Activated CD4-positive, alpha-beta T cell treated with anti-CD3 and anti-CD28 coated beads, Interleukin-2, amount 50 U/mL, for 24 hours (primary cell): ENCODE data around the gene CR1.
"Not testable (repeated sequence)": the region's sequence is repeated elsewhere in the genome, so short reads cannot be mapped to it uniquely, and the experiment has no call there.

Experiments
- DNase-seq, 2 donors: peaks; one replicate each; pipeline ENCODE4 v3.0.0-alpha.2; 2020; ENCODE audit warnings: low read depth in 1 of 2, low spot score in 1 of 2

The CR1 gene

DNA sequence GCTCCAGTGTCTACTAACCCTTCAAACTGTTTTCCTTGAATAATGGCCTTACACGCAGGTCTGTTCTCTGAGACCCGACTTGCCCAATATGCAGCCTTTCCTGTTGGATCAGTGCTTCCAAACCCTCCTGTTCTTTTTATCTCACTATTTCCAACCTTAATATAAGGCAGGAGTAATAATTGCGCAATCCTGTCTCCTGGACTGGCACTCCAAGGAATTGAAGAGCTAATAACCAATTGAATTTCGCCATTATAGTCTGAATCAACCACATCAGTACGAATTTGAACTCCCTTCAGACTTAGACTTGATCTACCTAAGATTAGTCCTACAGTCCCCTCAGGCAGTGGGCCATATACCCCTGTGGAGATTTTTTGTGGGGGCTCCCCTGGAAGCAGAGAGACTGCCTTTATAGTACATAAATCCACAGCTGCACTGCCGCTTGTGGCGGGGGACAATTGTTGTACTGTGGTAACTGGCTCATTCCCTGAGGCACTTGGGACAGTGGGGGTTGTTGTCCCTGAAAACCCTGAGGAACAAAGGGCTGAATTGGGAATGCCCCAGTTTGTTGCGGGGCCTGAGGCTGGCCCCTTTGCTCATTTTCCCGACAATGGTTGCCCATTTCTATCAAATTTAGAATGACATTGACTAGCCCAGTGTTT lies 142.7 kb downstream of the CR1 start:
- DNase-seq: not testable (repeated sequence)

DNA sequence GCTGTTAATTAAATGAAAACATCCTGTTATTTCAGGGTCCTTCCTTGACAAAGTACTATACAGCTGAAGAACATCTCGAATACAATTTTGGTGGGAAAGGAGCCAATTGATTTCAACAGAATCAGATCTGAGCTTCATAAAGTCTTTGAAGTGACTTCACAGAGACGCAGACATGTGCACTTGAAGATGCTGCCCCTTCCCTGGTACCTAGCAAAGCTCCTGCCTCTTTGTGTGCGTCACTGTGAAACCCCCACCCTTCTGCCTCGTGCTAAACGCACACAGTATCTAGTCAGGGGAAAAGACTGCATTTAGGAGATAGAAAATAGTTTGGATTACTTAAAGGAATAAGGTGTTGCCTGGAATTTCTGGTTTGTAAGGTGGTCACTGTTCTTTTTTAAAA lies 143.4 kb downstream of the CR1 start:
- DNase-seq: not testable (repeated sequence)

DNA sequence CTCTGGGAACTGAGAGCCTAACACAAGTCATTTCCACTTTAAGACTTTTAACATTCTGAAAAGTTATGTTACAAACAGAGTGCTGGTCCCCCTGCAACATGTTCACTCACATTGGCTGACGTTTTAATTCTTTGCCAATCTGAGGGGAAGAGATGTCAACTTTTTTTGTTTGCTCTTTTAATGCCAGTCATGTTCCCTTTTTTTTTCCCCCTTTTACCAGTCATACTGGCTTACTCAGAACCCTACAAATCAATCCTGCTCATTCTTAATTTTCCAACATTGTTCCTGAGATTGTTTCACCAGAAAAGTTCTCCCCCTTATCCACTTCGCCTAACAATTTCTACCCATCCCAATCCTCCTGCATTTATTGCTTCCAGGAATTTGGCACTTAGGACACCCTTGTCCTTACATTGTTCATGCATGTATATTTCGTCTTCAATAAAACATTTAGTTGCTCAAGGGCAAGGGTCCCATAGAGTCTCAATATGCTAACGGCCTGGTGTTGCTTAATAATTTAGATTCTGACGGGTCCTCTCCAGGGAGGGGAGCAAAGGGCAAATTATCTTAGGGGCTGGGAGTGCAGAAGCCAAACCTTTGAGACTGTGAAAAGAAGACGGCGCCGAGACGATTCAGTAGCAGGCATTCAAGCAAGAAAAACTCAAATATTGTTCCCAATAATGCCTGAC lies 148.4 kb downstream of the CR1 start:
- DNase-seq: no peak

DNA sequence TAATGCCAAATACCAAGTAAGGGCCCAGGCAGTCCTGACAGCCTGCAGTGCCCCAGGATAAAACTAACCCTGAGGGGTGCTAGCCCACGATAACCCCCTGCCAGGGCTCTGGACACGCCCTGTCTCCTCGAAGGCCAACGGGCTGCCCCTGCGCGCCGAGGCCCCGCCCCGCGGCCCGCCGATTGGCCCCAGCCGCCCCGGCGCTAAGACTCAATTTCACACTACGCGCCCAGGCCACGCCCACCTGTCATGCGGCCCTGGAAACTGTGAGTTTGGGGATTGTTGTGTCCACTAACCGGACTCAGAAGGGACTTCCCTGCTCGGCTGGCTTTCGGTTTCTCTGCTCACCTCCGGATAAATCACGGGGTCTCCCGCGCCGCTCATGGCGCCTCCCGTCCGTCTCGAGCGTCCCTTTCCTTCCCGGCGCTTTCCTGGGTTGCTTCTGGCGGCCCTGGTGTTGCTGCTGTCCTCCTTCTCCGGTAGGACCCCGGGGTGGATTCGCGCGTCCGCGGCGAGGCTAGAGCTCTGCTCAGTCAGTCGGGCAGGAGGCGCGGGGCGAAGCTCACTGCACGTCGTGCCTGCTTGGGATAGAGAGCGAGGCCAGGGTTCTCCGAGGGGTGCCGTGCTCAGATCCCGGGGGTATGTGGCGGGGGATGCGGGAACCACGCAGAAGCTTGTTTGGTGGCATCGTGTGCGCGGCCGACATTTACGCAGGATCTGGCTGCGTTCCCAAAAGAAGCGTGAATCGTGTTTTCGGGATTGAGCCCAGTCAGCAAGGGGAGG lies 149.1 kb downstream of the CR1 start, which contains the start of gene CR1L:
CR1L (plus strand) TSS at position 282 of the 783 bp plus-strand sequence; CDS start at position 383, 101 bp downstream.
- DNase-seq: peak; percentile 43 to 58

DNA sequence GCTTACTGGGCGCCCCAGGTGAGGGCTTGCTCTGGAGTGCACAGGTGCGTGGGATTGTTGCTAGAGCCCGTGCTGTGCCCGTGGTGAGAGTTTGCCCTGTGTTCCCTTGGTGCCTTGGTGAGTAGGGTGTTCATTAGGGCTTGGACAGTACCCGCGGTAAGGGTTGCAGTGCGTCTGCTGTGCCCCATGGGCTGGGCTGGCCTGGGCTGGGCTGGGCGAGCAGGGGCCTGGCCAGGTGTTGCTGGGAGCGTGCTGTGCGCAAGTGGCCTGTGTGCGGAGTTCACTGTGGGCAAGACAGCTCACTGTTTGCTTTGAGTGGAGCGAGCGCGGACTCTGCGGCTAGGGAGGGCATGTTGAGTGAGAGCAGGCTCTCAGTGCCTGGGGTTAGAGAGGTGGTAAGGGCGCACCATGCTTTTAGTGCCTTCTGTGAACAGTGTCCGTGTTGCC lies 149.7 kb downstream of the CR1 start:
- no peak for DNase-seq

DNA sequence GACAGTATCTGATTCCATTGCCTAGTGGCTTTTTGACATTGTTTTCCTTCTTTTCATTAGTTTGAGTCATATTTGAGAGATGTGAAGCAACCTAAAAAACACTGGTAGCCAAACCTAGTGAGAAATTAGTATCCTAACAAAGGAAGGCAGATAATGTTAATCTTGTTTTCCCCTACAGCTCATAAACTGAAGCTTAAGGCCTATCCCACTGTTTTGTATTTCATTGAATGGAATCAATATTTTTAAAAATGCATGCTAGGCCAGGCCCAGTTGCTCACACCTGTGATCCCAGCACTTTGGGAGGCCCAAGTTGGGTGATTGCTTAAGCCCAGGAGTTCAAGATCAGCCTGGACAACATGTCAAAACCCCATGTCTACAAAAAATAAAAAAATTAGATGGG lies 150.2 kb downstream of the CR1 start:
- DNase-seq: no peak

DNA sequence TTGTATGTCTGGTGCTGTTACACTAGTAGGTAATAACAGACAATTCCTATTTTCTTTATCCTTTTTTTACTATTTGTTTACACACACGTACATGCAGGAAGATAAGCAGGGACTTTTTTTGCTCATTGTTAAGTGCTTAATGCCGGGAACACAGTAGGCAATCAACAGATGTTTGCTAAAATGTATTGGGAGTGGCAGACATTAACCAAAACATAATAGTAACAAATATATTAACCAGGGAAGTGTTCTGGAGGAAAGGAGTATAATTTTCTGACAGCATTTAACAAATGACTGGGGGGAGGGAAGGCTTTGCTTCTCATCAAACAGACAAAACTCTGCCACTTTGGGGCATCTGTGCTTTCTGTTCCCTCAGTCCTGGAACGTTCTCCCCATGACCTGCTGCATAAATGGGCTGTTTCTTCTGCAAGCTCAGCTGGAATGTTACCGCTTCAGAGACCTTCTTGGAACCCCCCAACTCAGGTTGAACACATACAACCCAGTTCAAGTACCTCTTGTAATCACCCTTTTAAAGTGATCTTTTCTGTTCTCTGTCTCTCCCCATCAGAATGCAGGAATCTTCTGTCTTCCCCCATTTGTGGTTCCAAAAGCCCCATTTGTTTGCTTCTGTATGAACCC lies 151.1 kb downstream of the CR1 start:
- no peak for DNase-seq

DNA sequence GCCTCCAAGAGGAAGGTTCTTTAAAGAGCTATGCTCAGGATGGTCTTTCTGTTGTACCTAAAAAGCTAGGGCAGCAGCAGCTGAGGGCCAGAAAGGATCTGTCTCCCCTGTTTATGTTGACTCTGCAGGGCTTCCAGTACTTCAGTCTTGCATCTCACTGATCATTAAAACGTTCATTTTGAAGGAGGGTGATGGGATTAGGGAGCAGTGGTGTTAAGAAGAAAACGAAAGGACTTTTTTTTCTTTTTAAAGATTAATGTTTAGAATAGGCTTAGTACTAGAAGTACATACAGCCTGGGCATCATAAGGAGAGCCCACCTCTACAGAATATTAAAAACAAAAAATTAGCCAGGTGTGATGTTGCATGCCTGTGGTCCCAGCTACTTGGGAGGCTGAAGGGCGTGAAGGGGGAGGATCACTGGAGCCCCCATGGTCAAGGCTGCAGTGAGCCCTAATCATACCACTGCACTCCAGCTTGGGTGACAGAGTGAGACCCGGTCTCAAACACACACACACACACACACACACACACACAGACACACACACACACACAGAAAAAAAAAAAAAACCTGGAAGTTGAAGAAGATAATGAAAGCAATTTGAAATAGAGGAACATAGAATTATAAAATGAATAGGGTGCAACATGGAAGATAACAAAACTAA lies 151.8 kb downstream of the CR1 start:
- DNase-seq: no peak

DNA sequence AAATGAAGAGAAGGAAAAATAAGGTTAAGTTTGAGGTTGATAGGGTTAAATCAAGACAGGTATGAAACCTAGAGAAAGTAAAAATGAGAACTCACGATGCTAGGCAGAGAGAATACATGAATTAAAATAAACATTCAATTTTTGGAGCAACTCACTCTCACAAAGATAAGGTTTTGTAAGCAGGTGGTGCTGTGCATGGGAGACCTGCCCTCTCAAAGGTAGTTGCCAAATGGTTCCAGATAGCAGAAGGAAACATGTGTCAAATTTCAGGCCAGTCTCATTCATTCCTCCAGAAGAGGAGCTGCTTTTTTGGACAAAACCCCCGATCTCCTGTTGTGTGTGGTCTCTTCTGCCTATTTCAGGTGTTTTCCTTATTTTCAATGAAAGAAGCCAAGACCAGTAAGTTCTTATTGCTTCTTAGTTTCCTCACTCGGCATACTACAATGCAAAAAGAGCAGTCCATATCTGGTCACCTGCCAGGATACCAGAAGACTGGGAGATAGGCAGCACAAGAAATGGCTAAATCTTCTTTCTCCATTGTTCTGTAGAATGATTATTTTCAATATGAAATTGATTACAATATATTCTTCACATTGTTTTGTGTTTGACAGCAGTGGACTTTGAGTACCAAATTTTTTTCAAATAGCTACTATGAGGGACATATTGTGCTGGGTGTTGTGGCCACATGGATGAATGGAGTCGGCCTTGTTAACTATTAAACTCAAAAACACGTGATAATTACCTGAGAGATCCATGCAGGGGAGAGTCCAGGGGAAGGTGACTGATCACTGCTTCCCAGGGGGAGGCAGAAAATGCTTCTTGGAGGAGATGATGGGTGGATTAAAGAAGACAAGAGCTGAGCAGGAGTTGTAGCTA lies 152.6 kb downstream of the CR1 start:
- no peak for DNase-seq

DNA sequence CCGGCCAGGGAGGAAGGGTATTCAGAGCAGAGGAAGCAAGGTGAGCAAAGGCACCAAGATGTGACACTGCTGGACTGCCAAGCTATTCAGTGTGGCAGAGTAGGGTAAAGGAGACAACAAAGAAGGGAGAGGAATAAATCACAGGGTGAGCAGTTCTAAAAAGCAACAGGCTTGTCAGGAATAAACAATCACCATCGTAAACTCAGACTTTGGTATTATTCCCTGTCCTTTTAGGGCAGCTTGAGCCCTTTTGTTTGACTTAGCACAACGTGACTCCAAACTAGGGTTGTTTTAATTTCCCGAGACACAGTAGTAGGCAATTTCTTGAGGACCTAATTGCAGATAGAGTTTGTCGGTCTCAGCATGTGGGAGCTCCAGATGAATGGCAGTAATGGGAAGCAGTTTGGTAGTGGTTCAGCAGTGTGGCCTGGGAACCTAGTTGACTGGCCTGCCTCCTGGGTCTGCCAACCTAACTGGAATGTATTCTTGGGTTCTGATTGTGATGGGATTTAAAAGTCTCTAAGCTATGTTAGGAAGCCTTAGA lies 153.3 kb downstream of the CR1 start:
- no peak for DNase-seq

DNA sequence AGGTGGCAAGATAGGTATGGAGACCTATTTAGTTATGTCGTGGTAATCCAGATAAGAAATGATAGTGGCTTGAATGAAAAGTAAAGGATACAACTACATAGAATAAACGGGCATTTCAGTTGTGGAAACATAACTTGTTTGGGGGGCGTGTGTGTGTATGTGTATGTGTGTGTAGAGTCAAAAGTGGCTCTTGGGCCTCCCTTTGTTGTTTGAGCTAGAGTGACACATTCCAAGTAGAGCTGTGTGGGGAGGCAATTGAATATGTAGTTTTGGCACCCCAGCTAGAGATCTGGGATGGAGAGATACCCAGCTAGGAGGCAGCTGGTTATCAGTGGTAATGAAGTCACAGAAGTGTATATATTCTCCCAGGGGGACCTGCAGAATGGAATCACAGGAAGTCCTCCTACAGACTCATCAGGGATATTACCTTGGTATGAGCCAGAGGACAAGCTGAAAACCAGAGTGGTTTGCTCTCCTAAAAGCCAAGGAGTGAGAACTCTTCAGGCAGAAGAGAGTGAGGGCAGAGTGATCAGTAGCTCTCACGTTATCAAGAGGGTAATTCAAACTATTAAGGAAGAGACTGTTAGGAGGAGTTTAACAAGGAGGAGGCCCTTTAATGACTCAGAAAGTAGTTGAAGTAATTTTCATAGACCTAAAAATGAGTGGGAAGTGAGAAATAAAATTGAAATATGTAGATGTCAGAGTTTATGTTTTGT lies 154.1 kb downstream of the CR1 start:
- no peak for DNase-seq

DNA sequence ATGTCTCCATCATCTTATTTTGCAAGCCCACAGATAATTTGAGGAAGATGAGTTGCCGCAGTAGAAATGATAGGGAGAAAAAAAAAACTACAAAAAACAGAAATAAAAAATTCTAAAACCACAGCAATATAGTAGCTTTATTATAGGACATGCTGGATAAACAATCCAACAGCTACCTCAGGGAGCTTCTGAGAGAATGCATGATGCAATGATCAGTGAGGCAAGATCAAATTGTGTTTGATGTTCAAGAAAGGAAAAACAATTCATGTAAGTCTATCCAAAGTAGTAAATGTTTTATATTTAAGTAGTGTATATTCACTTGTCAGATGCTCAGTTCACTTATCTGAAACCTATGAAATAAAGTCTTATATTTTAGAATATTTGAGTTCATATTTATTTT lies 155.6 kb downstream of the CR1 start:
- no peak for DNase-seq

DNA sequence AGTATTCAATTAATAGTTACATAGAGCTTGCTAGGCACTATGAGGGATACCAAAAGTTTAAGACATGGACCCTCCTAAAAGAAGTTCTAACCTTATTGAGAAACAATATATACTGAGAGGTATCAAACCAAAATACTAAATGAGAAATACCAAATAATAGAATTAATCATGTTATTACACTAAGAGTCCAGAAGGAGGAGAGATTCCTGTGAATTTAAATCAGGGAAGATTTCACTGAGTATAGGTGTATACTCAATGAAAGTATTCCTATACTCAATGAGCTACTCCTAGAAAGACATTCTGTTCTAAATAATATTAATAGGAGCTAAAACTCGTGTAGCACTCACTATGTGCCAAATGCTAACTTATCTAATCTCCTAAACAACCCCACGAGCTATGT lies 158.4 kb downstream of the CR1 start:
- DNase-seq: no peak

DNA sequence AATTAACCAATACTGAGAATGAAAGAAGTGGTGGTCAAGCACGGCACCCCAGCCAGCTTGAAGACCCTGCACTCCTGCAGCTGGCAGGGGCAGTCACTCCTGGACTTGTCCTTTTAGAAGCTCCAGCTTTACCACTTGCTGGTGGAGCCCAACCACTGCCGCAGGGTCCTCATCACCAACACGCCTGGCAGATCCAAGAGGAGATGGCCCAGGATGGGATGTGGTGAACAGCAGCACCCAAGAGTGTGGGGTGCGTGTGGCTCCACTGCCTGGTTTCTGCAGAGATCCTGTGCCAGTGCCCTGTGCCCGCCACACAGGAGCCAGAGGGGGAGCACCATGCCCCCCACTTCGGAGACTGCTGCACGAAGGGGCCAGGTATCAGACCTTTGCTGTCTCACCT lies 162.5 kb downstream of the CR1 start:
- DNase-seq: no peak

DNA sequence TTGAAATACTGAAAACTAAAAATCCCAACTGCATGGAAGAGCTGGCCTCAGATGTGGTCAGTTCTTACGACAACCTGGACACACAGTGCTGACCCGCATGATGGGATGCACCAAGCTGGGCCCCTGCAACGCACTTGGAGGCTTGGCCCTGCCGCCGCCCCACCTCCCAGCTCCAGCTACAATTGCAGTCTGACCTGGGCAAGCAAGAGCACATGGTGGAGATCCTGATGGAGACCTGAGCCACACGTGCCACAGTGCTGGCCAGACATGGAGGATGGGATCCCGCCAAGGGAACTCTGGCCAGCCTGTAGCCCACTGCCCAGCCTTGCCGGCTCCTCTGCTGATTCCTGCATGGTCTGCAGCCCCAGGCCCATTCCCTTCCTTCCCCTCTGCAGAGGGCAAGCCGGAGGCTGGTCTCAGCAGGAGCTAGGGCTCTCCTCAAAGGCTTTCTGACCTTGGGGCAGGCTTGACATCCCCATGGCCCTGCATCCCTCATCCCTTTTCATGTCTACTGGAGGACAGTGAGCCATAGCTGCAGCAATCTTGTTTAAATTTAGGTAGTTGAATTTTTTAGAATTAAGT lies 163.0 kb downstream of the CR1 start:
- DNase-seq: no peak

DNA sequence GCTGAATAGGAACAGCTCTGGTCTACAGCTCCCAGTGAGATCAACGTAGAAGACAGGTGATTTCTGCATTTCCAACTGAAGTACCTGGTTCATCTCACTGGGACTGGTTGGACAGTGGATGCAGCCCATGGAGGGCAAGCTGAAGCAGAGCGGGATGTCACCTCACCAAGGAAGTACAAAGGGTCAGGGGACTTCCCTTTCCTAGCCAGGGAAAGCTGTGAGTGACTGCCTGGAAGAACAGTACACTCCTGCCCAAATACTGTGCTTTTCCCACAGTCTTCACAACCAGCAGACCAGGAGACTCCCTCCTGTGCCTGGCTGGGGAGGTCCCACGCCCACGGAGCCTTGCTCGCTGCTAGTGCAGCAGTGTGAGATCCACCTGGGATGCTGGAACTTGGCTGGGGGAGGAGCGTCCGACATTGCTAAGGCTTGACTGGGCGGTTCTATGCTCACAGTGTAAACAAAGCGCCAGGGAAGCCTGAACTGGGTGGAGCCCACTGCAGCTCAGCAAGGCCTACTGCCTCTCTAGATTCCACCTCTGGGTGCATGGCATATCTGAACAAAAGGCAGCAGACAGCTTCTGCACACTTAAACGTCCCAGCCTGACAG lies 163.7 kb downstream of the CR1 start:
- no peak for DNase-seq

DNA sequence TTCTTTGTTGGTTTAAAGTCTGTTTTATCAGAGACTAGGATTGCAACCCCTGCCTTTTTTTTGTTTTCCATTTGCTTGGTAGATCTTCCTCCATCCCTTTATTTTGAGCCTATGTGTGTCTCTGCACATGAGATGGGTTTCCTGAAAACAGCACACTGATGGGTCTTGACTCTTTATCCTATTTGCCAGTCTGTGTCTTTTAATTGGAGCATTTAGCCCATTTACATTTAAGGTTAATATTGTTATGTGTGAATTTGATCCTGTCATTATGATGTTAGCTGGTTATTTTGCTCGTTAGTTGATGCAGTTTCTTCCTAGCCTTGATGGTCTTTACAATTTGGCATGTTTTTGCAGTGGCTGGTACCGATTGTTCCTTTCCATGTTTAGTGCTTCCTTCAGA lies 165.5 kb downstream of the CR1 start:
- not testable (repeated sequence) for DNase-seq

DNA sequence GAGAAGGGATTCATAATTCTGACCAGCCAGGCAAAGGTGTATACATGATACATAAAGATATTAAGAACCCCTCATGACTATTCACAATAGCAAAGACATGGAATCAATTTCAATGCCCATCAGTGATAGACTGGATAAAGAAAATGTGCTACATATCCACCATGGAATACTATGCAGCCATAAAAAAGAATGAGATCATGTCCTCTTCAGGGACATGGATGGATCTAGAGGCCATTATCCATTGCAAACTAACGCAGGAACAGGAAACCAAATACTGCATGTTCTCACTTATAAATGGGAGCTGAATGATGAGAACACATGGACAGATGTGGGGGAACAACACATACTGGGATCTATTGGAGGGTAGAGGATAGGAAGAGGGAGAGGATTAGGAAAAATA lies 170.4 kb downstream of the CR1 start:
- no peak for DNase-seq
